Measurements from ENCODE around the gene VPS51. TPM values are rescaled to one million over a fixed set of nuclear protein-coding genes. Genes with fewer than 3 reads are reported as not detected.

The VPS51 gene
- total and polyA plus RNA-seq, 9 of the 15 experiments (the other 6 are each of a cell fraction or from before 2014, with no cell fraction given) = 1.8 to 143 (median 46.8) TPM

GRCh38 chr11:65057526-65057925 lies 38.5 kb upstream of the VPS51 start (continued):
- TF ChIP-seq ETS1 (conservative IDR thresholded peaks at IDR 0.05; ENCODE audit: control insufficient read depth, low read depth, low read length) (no peak), ZZZ3 (IDR thresholded peaks at IDR 0.05) (no peak), STAG1 (CRISPR knock-in tag; IDR thresholded peaks at IDR 0.05; ENCODE audit: borderline replicate concordance) (no peak), BACH1 (tag; IDR thresholded peaks at IDR 0.05) (no peak), ZBTB7A (IDR thresholded peaks at IDR 0.05; ENCODE audit: borderline replicate concordance, control insufficient read depth, low read depth, low read length) (no peak), ZNF785 (CRISPR knock-in tag; IDR thresholded peaks at IDR 0.05) (no peak)

- H3K79me2 ChIP-seq (ENCODE audit: control insufficient read depth, insufficient read depth, low read length) = no peaks in the 10 kb centered on the region
- H3K9me1 ChIP-seq (ENCODE audit: control insufficient read depth, insufficient read depth, low read length) = no peaks in the 10 kb centered on the region
- H3K4me2 ChIP-seq (ENCODE audit: insufficient read depth, low read length) = no peak overlapping the region
- no peak for FAIRE-seq
- ATAC-seq = no peak
- POLR2A ChIA-PET = interaction anchor here (0.6 to 1.6 kb wide), 3 partner anchors 18 to 35 kb away, joined by 3 to 6 read pairs (median 3); no protein-coding TSS in a partner anchor
- CTCF ChIA-PET (ENCODE audit: low intra/inter-chr PET ratio) = no interaction called here
- H3K36me3 ChIP-seq (ENCODE audit: control insufficient read depth, insufficient read depth, low read length) = no peaks in the 10 kb centered on the region
- no peak overlapping the region for H3K27ac ChIP-seq (ENCODE audit: extremely low read depth, low read depth, low read length)
- WGBS (ENCODE audit: insufficient coverage, low coverage, missing lambda C conversion rate) = 47% methylated on average over 10 of the region's 13 CpGs
- H2AFZ ChIP-seq (ENCODE audit: low read depth, low read length) = no peak overlapping the region
- H4K20me1 ChIP-seq (replicated peaks; ENCODE audit: control insufficient read depth, insufficient read depth, low read length) = no peaks in the 10 kb centered on the region
- intact Hi-C loops (cut with micrococcal nuclease) (no loop called here), in situ Hi-C loops (cut with MboI) (no loop called here)
- H3K4me3 ChIP-seq = no peak overlapping the region
- no peaks in the 10 kb centered on the region; a peak in 2 of 5 replicates for H3K27me3 ChIP-seq (ENCODE audit: control insufficient read depth in 2 of 2, insufficient read depth in 2 of 2, low read length in 2 of 2)
- no peaks in the 10 kb centered on the region for H3K9me3 ChIP-seq (replicated peaks; ENCODE audit: control insufficient read depth, insufficient read depth, low read depth, low read length)
- peaks cover 14 to 27% of the 10 kb centered on the region in 2 experiments; a peak in 4 of 5 replicates for H3K4me1 ChIP-seq (replicated peaks in 1 of 2; ENCODE audit: control insufficient read depth in 2 of 2, insufficient read depth in 2 of 2, low read length in 2 of 2)
- no peak overlapping the region for H3K9ac ChIP-seq (ENCODE audit: insufficient read depth in 1 of 2, low read depth in 2 of 2, low read length in 2 of 2)
- DNase-seq (ENCODE audit: extremely low read depth in 1 of 4, low spot score in 3 of 4) = no peak
- BruUV-seq (replicated peaks) = no TSS peak
- TF ChIP-seq CBFA2T2 (conservative IDR thresholded peaks at IDR 0.05) (no peak), CHAMP1 (IDR thresholded peaks at IDR 0.05) (no peak), HOXB6 (CRISPR knock-in tag; IDR thresholded peaks at IDR 0.05; ENCODE audit: borderline replicate concordance) (no peak), SMARCA5 (IDR thresholded peaks at IDR 0.05) (no peak), BCLAF1 (IDR thresholded peaks at IDR 0.05; ENCODE audit: borderline replicate concordance in 1 of 2, control insufficient read depth in 1 of 2, low read depth in 2 of 2, low read length in 1 of 2) (no peak), ZBTB5 (IDR thresholded peaks at IDR 0.05) (no peak), ZNF174 (CRISPR knock-in tag; IDR thresholded peaks at IDR 0.05) (no peak)
These were observed 38.0 kb upstream of the VPS51 start for GRCh38 chr11:65058012-65058411.

Measured in K562 (cell line).